Measurements from ENCODE around the gene GOLGA6B.

DNA sequence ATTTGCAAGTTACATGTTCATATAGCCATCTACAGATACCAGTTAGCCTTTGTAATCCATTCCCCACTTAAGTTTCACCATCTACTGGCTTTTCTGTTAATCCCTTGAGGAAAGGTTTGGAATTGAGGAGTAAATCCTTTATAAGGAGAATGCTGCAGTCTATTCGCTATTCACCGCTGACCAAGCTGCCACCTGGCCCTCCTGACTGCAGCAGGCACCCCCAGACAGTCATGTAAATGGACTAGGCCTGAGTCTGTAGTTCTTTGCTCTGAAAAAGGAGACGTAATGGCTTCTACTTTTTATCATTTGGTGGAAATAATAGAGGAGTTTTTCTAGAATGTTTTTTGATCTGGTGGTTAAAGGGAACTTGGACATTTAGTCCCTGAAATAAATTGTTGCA, 28.3 kb downstream of the GOLGA6B start:
- no peak for TF ChIP-seq CTCF (IDR thresholded peaks at IDR 0.05; ENCODE audit: borderline replicate concordance, extremely low read depth, low read length, poor library complexity, severe bottlenecking)
- no peak for TF ChIP-seq EZH2 (IDR thresholded peaks at IDR 0.05; ENCODE audit: borderline replicate concordance, low read depth, low read length, severe bottlenecking)

Data from DND-41 (cell line).